ENCODE data around the gene CYP4F12.

Gene CYP4F12

GRCh38 chr19:15727724-15728123 is 54.8 kb downstream of the CYP4F12 start, which contains the start of gene OR10H2:
Gene OR10H2 (plus strand): TSS chr19:15728024. CDS start chr19:15728044, 20 bp downstream.
- no peak within 1 kb of the TSS for H3K4me3 ChIP-seq (ENCODE audit: low read depth, low read length)
- H3K4me1 ChIP-seq, result no peaks in the 10 kb centered on the region
- no peak for TF ChIP-seq CTCF (IDR thresholded peaks at IDR 0.05; ENCODE audit: low read depth, low read length)
- H3K36me3 ChIP-seq, result no peaks in the 10 kb centered on the region
- no peaks in the 10 kb centered on the region for H3K27me3 ChIP-seq
- DNase-seq, result no peak
- H3K9me3 ChIP-seq, result no peaks in the 10 kb centered on the region

- no peak for TF ChIP-seq CTCF (IDR thresholded peaks at IDR 0.05; ENCODE audit: low read depth, low read length)
- Histone ChIP-seq H3K4me3 (ENCODE audit: low read depth, low read length) (no peak overlapping the region), H3K9me3 (no peaks in the 10 kb centered on the region), H3K4me1 (no peaks in the 10 kb centered on the region), H3K36me3 (no peaks in the 10 kb centered on the region), H3K27me3 (no peaks in the 10 kb centered on the region)
- no peak for DNase-seq
Observed at GRCh38 chr19:15730538-15730937, 57.7 kb downstream of the CYP4F12 start.

GRCh38 chr19:15732388-15732787 is 59.5 kb downstream of the CYP4F12 start:
- Histone ChIP-seq H3K4me1 (no peaks in the 10 kb centered on the region), H3K4me3 (ENCODE audit: low read depth, low read length) (no peak overlapping the region), H3K9me3 (no peaks in the 10 kb centered on the region), H3K27me3 (no peaks in the 10 kb centered on the region), H3K36me3 (no peaks in the 10 kb centered on the region)
- TF ChIP-seq CTCF (IDR thresholded peaks at IDR 0.05; ENCODE audit: low read depth, low read length), result no peak
- no peak for DNase-seq

DNA sequence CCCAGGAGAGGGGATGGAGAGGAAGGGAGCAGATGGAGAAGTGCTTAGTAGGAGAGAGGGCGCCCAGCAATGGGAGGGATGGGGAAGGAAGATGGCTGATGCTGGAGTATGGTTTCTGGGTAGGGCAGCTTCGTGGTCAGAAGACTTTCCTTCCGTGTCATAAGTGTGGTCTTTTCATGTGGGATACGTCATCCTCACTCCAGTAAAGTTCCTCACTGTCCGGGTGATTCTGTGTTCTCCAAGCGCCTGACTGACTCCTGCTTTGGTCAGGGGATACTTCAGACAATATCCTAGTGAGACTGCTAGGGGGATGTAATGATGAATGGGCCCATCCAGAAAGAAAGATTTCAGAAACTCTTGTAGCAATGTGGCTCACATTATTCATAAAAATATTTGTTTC is 61.0 kb downstream of the CYP4F12 start:
- H3K36me3 ChIP-seq, result no peaks in the 10 kb centered on the region
- H3K4me1 ChIP-seq, result no peaks in the 10 kb centered on the region
- no peak overlapping the region for H3K4me3 ChIP-seq (ENCODE audit: low read depth, low read length)
- H3K9me3 ChIP-seq, result no peaks in the 10 kb centered on the region
- TF ChIP-seq CTCF (IDR thresholded peaks at IDR 0.05; ENCODE audit: low read depth, low read length), result no peak
- DNase-seq, result no peak
- no peaks in the 10 kb centered on the region for H3K27me3 ChIP-seq

GRCh38 chr19:15737722-15738121 is 64.8 kb downstream of the CYP4F12 start, which contains the start of gene OR10H3:
Gene OR10H3 (plus strand): TSS chr19:15737985. CDS start chr19:15741393, 3,408 bp downstream.
- no peak for DNase-seq
- Histone ChIP-seq H3K4me1 (no peaks in the 10 kb centered on the region), H3K36me3 (no peaks in the 10 kb centered on the region), H3K9me3 (no peaks in the 10 kb centered on the region), H3K27me3 (no peaks in the 10 kb centered on the region), H3K4me3 (ENCODE audit: low read depth, low read length) (no peak within 1 kb of the TSS)
- TF ChIP-seq CTCF (IDR thresholded peaks at IDR 0.05; ENCODE audit: low read depth, low read length), result no peak

GRCh38 chr19:15740785-15741184 is 67.9 kb downstream of the CYP4F12 start:
- DNase-seq, result no peak
- H3K9me3 ChIP-seq, result no peaks in the 10 kb centered on the region

More at GRCh38 chr19:15740785-15741184, 67.9 kb downstream of the CYP4F12 start:
- Histone ChIP-seq H3K4me3 (ENCODE audit: low read depth, low read length) (no peak overlapping the region), H3K4me1 (no peaks in the 10 kb centered on the region), H3K27me3 (no peaks in the 10 kb centered on the region), H3K36me3 (no peaks in the 10 kb centered on the region)
- no peak for TF ChIP-seq CTCF (IDR thresholded peaks at IDR 0.05; ENCODE audit: low read depth, low read length)
